H1 (cell line): ENCODE measurements around the gene SPTBN5. TPM values are rescaled to one million over a fixed set of nuclear protein-coding genes. Genes with fewer than 3 reads are reported as not detected.

ENCODE experiments used
- CTCF ChIA-PET: fragments of 300-600 bp; sonication (Branson Sonifier 250); formaldehyde crosslinking; loops from one replicate; lab custom pipeline; 2021; ENCODE audit not compliant: partially characterized antibody; lab: Charles Lee
- POLR2A ChIA-PET: fragments of 300-600 bp; sonication (Branson Sonifier 250); formaldehyde crosslinking; loops from one replicate; lab custom pipeline; 2021; ENCODE audit warnings: inconsistent platforms; ENCODE audit not compliant: partially characterized antibody; lab: Charles Lee
- DNase-seq, 2 experiments: peaks; one replicate each; pipeline versions ENCODE4 v3.0.0 to v3.0.0-alpha.2; 2010 to 2022; ENCODE audit warnings: low spot score in 2 of 2, low read depth in 1 of 2, mixed read lengths in 1 of 2
- FAIRE-seq: peaks from 2 replicates; lab custom pipeline; 2011; peaks lifted over from hg19 to GRCh38; lab: Jason Lieb, UNC
- H2AFZ ChIP-seq: 2 replicates; pipeline ENCODE4 v1.8.1; 2012; ENCODE audit warnings: low read length, inconsistent platforms
- H2AK5ac ChIP-seq: 2 replicates; pipeline ENCODE4 v1.6.1; 2013; ENCODE audit warnings: low read depth, low read length
- H2BK120ac ChIP-seq: replicated peaks from 2 replicates; pipeline ENCODE3; 2013; ENCODE audit warnings: low read depth, low read length, inconsistent platforms
- H2BK12ac ChIP-seq: 2 replicates; pipeline ENCODE4 v1.6.1; 2013; ENCODE audit warnings: low read depth, low read length
- H2BK15ac ChIP-seq: 2 replicates; pipeline ENCODE4 v1.6.1; 2013; ENCODE audit warnings: low read length
- H2BK20ac ChIP-seq: 2 replicates; pipeline ENCODE4 v1.6.1; 2013; ENCODE audit warnings: low read length
- H2BK5ac ChIP-seq: 2 replicates; pipeline ENCODE4 v1.6.1; 2013; ENCODE audit warnings: low read depth, low read length
- H3K14ac ChIP-seq: 2 replicates; pipeline ENCODE4 v1.6.1; 2013; ENCODE audit warnings: inconsistent platforms; ENCODE audit not compliant: insufficient read length
- H3K18ac ChIP-seq: 2 replicates; pipeline ENCODE4 v1.6.1; 2013; ENCODE audit warnings: low read length; ENCODE audit errors: extremely low read depth
- H3K23ac ChIP-seq: 2 replicates; pipeline ENCODE4 v1.6.1; 2013; ENCODE audit warnings: inconsistent platforms; ENCODE audit not compliant: insufficient read length
- H3K23me2 ChIP-seq: 2 replicates; pipeline ENCODE4 v1.6.1; 2013; ENCODE audit warnings: low read depth, low read length
- H3K27ac ChIP-seq: 2 replicates; pipeline ENCODE4 v1.6.1; 2011; ENCODE audit warnings: low read depth, low read length, inconsistent platforms
- H3K27me3 ChIP-seq, 4 experiments: replicated peaks in 1 of 4; 1 replicate in 1 of 4; 2 replicates in 3 of 4; pipeline versions ENCODE4 v1.6.1 to v1.8.1; 2011 to 2013; ENCODE audit warnings: low read length in 3 of 4, mild to moderate bottlenecking in 3 of 4, inconsistent platforms in 2 of 4, mixed read lengths in 2 of 4, moderate library complexity in 1 of 4; ENCODE audit not compliant: control insufficient read depth in 3 of 4, insufficient read depth in 3 of 4; ENCODE audit errors: extremely low read depth in 1 of 4
- H3K36me3 ChIP-seq, 4 experiments: 2 replicates each; pipeline versions ENCODE4 v1.6.1 to v1.8.1; 2011 to 2013; ENCODE audit warnings: mild to moderate bottlenecking in 4 of 4, low read length in 3 of 4, moderate library complexity in 2 of 4, control low read depth in 1 of 4, inconsistent platforms in 1 of 4; ENCODE audit not compliant: insufficient read depth in 4 of 4, control insufficient read depth in 2 of 4
- H3K4ac ChIP-seq: replicated peaks from 2 replicates; pipeline ENCODE3; 2013; ENCODE audit warnings: low read length, low read depth, mixed read lengths, inconsistent platforms; ENCODE audit not compliant: insufficient read length
- H3K4me1 ChIP-seq, 4 experiments: replicated peaks in 1 of 4; 1 replicate in 1 of 4; 2 replicates in 3 of 4; pipeline versions ENCODE4 v1.6.1 to v1.8.1; 2011 to 2013; ENCODE audit warnings: low read length in 3 of 4, inconsistent platforms in 2 of 4, mixed read lengths in 1 of 4; ENCODE audit not compliant: insufficient read depth in 4 of 4, control insufficient read depth in 3 of 4
- H3K4me2 ChIP-seq, 2 experiments: 2 replicates each; pipeline versions ENCODE4 v1.6.1 to v1.8.1; 2011 to 2013; ENCODE audit warnings: low read depth in 2 of 2, low read length in 2 of 2, control low read depth in 1 of 2, inconsistent platforms in 1 of 2, mild to moderate bottlenecking in 1 of 2; ENCODE audit not compliant: insufficient read depth in 1 of 2
- H3K4me3 ChIP-seq, 4 experiments: fragments of 200-600, 300-600 bp in 1 of 4; sonication (generic), shearing (Covaris generic), sonication (Bioruptor Twin) in 1 of 4; 2 replicates each; pipeline versions ENCODE4 v1.5.1 to v1.8.1; 2011 to 2016; ENCODE audit warnings: low read length in 4 of 4, low read depth in 3 of 4, control low read depth in 2 of 4, inconsistent platforms in 2 of 4, mild to moderate bottlenecking in 2 of 4, mixed read lengths in 1 of 4, moderate library complexity in 1 of 4; ENCODE audit not compliant: insufficient read depth in 2 of 4; ENCODE audit errors: extremely low read depth in 1 of 4
- H3K56ac ChIP-seq: replicated peaks from 2 replicates; pipeline ENCODE3; 2013; ENCODE audit warnings: low read depth, mild to moderate bottlenecking, mixed read lengths, low read length, inconsistent platforms; ENCODE audit not compliant: insufficient read length
- H3K79me1 ChIP-seq: 2 replicates; pipeline ENCODE4 v1.6.1; 2013; ENCODE audit warnings: low read depth, low read length, control low read depth
- H3K79me2 ChIP-seq, 2 experiments: 2 replicates each; pipeline versions ENCODE4 v1.6.1 to v1.8.1; 2012 to 2013; ENCODE audit warnings: low read length in 2 of 2, mild to moderate bottlenecking in 2 of 2, inconsistent platforms in 1 of 2; ENCODE audit not compliant: insufficient read depth in 2 of 2, control insufficient read depth in 1 of 2
- H3K9ac ChIP-seq, 4 experiments: replicated peaks in 1 of 4; 1 replicate in 1 of 4; 2 replicates in 3 of 4; pipeline versions ENCODE4 v1.6.1 to v1.8.1; 2011 to 2013; ENCODE audit warnings: low read depth in 3 of 4, low read length in 3 of 4, control low read depth in 2 of 4, mild to moderate bottlenecking in 2 of 4, moderate library complexity in 2 of 4, inconsistent platforms in 1 of 4; ENCODE audit errors: extremely low read depth in 1 of 4
- H3K9me3 ChIP-seq, 2 experiments: 2 replicates each; pipeline versions ENCODE4 v1.6.1 to v1.8.1; 2012 to 2013; ENCODE audit warnings: mild to moderate bottlenecking in 2 of 2, moderate library complexity in 2 of 2, control low read depth in 1 of 2, inconsistent platforms in 1 of 2, low read depth in 1 of 2, low read length in 1 of 2, mixed read lengths in 1 of 2; ENCODE audit not compliant: insufficient read depth in 2 of 2
- H4K20me1 ChIP-seq, 2 experiments: replicated peaks in 1 of 2; 2 replicates each; pipeline versions ENCODE3 to v1.8.1; 2011 to 2013; ENCODE audit warnings: inconsistent platforms in 2 of 2, low read length in 2 of 2, mild to moderate bottlenecking in 1 of 2; ENCODE audit not compliant: insufficient read depth in 2 of 2, control insufficient read depth in 1 of 2
- H4K5ac ChIP-seq: 2 replicates; pipeline ENCODE4 v1.6.1; 2013; ENCODE audit warnings: low read length, low read depth, mixed read lengths, inconsistent platforms; ENCODE audit not compliant: insufficient read length
- H4K8ac ChIP-seq: 2 replicates; pipeline ENCODE4 v1.8.0; 2013; ENCODE audit warnings: mild to moderate bottlenecking, moderate library complexity, low read length, inconsistent platforms; ENCODE audit not compliant: insufficient read depth; ENCODE audit errors: extremely low read depth
- H4K91ac ChIP-seq: replicated peaks from 2 replicates; pipeline ENCODE3; 2013; ENCODE audit warnings: low read length, mixed read lengths, inconsistent platforms; ENCODE audit not compliant: insufficient read length
- BRCA1 ChIP-seq: IDR thresholded peaks from 2 replicates; pipeline ENCODE4 v1.6.1; 2012; ENCODE audit warnings: low read depth, low read length, improper control_type of control experiment
- CBX5 ChIP-seq: fragments of 300-800, 300-1000 bp; sonication (generic); IDR thresholded peaks from 2 replicates; pipeline ENCODE4 v1.7.1; 2016; ENCODE audit warnings: antibody characterized with exemption, low read length, low read depth
- CHD1 ChIP-seq: IDR thresholded peaks from 2 replicates; pipeline ENCODE4 v1.6.1; 2012; ENCODE audit warnings: low read depth, low read length, improper control_type of control experiment
- CREB1 ChIP-seq: IDR thresholded peaks from 2 replicates; pipeline ENCODE4 v1.6.1; 2012; ENCODE audit warnings: inconsistent platforms
- GABPA ChIP-seq: IDR thresholded peaks from 2 replicates; pipeline ENCODE4 v1.6.1; 2011; ENCODE audit warnings: mild to moderate bottlenecking, low read length, moderate library complexity, borderline replicate concordance; ENCODE audit not compliant: insufficient read depth
- KDM1A ChIP-seq: fragments of 200-600, 300-600 bp; sonication (generic); IDR thresholded peaks from 2 replicates; pipeline ENCODE4 v1.7.1; 2016; ENCODE audit warnings: mild to moderate bottlenecking, low read length, borderline replicate concordance
- KDM4A ChIP-seq: IDR thresholded peaks from one replicate; pipeline ENCODE4 v1.7.1; 2012; ENCODE audit warnings: low read depth, mild to moderate bottlenecking, moderate library complexity, low read length, inconsistent platforms; ENCODE audit not compliant: severe bottlenecking
- KDM5A ChIP-seq: fragments of 200-600 bp; IDR thresholded peaks from 2 replicates; pipeline ENCODE4 v1.7.1; 2012; ENCODE audit warnings: mild to moderate bottlenecking, low read length, inconsistent platforms, mixed read lengths
- RXRA ChIP-seq: IDR thresholded peaks from 2 replicates; pipeline ENCODE4 v1.6.1; 2011; ENCODE audit warnings: low read depth, mild to moderate bottlenecking, low read length, moderate library complexity; ENCODE audit not compliant: insufficient read depth
- SUZ12 ChIP-seq: fragments of 200-600 bp; sonication (generic); IDR thresholded peaks from 2 replicates; pipeline ENCODE4 v1.6.1; 2012; ENCODE audit warnings: mild to moderate bottlenecking, inconsistent platforms, low read length, moderate library complexity, mixed read lengths
- TAF7 ChIP-seq: optimal IDR thresholded peaks from 2 replicates; pipeline ENCODE3; 2011; ENCODE audit warnings: low read depth, mild to moderate bottlenecking, inconsistent platforms, low read length, moderate library complexity, borderline replicate concordance
- WGBS, 2 experiments: shearing (Covaris generic) in 1 of 2; methylation state at CpG; one replicate each; pipeline versions ENCODE4 v1.1.6 to v1.1.7; 2013 to 2015; ENCODE audit warnings: low lambda C conversion rate in 2 of 2, mixed read lengths in 2 of 2, inconsistent platforms in 1 of 2, low coverage in 1 of 2, missing lambda C conversion rate in 1 of 2; ENCODE audit not compliant: insufficient replicate concordance in 2 of 2, insufficient coverage in 1 of 2, insufficient read length in 1 of 2; ENCODE audit errors: extremely low coverage in 1 of 2, missing lambda C conversion rate in 1 of 2; 5-methylcytosine and 5-hydroxymethylcytosine counted together
- polyA plus RNA-seq, 7 experiments: library from polyadenylated mRNA; depleted of rRNA in 3 of 7; stranded (reverse) in 5 of 7; unstranded in 2 of 7; fragments of >200 nt in 5 of 7; fragments of 200-250 nt in 2 of 7; gene quantifications; 1 replicate in 5 of 7; 2 replicates in 1 of 7; 4 replicates in 1 of 7; pipeline versions ENCODE4 v1.2.1 to v1.2.3, GENCODE V29; 2011 to 2013; ENCODE audit warnings: missing spikeins in 2 of 7, mixed read lengths in 2 of 7
- total RNA-seq: library from RNA; stranded (reverse); fragmentation: NEBNext Ultra II Directional; extraction: Animal tissue kit (Norgen Biotek cat#: 25700); gene quantifications from 2 replicates; pipeline ENCODE4 v1.2.1, GENCODE V29; 2021

The SPTBN5 gene
- total and polyA plus RNA-seq, 2 of the 8 experiments (the other 6 are each of a cell fraction or from before 2014, with no cell fraction given) = 0.32 to 0.84 TPM

GRCh38 chr15:41869770-41870688, 23.8 kb downstream of the SPTBN5 start:
- Histone ChIP-seq H3K4me2 (no peak overlapping the region), H3K4me1 (peaks cover 0 to 3% (median under 1%) of the 10 kb centered on the region in 4 experiments; a peak in 3 of 7 replicates), H4K91ac (no peak overlapping the region), H4K5ac (no peak overlapping the region), H3K79me1 (no peaks in the 10 kb centered on the region), H2AK5ac (no peak overlapping the region), H2BK15ac (no peak overlapping the region), H3K36me3 (no peaks in the 10 kb centered on the region), H3K9ac (no peak overlapping the region), H3K23me2 (no peaks in the 10 kb centered on the region), H3K14ac (no peak overlapping the region), H2BK12ac (peak overlapping the region; percentile 39; the same call in 1 of the 2 replicates), H4K8ac (peak overlapping the region; percentile 59; the same call in 1 of the 2 replicates), H3K4ac (no peak overlapping the region), H2BK120ac (no peak overlapping the region), H3K18ac (no peak overlapping the region), H3K4me3 (no peak overlapping the region), H3K56ac (no peak overlapping the region), H2BK5ac (0 out of 2 replicates have a peak overlapping the region, but pooled peaks have one; percentile 52), H3K27ac (no peak overlapping the region), H3K27me3 (no peaks in the 10 kb centered on the region), H3K79me2 (no peaks in the 10 kb centered on the region), H4K20me1 (peaks cover 0 to 2% of the 10 kb centered on the region in 2 experiments), H2AFZ (no peak overlapping the region), H2BK20ac (0 out of 2 replicates have a peak overlapping the region, but pooled peaks have one; percentile 32), H3K9me3 (no peaks in the 10 kb centered on the region), H3K23ac (no peak overlapping the region)
- ChIA-PET POLR2A (interaction anchor here (1.2 to 2.2 kb wide), 3 partner anchors 18 to 25 kb away, joined by 3 to 4 read pairs (median 3); no protein-coding TSS in a partner anchor), CTCF (interaction anchor here (0.6 to 2.7 kb wide), 16 partner anchors 8 to 132 kb away, joined by 3 to 9 read pairs (median 5); partner anchors contain the start of gene MAPKBP1)
- no peak for DNase-seq
- 92% methylated on average over 42 of the region's 42 CpGs; no CpG with 5 or more reads in 1 of the 2 experiments for WGBS, 2 experiments
- no peak for FAIRE-seq
- TF ChIP-seq SUZ12 = no peak
- no peak for TF ChIP-seq KDM4A
- TF ChIP-seq KDM1A = no peak
- TF ChIP-seq CHD1 = no peak
- no peak for TF ChIP-seq CREB1
- TF ChIP-seq BRCA1 = no peak
- no peak for TF ChIP-seq KDM5A
- TF ChIP-seq TAF7 = no peak
- TF ChIP-seq CBX5 = no peak
- TF ChIP-seq GABPA = no peak
- no peak for TF ChIP-seq RXRA
